ELR (cell line): ENCODE data around the gene ADD3.

ENCODE experiments used
- DNase-seq: peaks from one replicate; pipeline ENCODE4 v3.0.0-alpha.2; 2015; ENCODE audit warnings: low read depth

ADD3 gene

GRCh38 chr10:110002801-110003523 lies 4.8 kb upstream of the ADD3 start:
- no peak for DNase-seq

GRCh38 chr10:110003524-110003885 lies 4.3 kb upstream of the ADD3 start:
- DNase-seq = no peak

GRCh38 chr10:110005719-110006118 lies 2.1 kb upstream of the ADD3 start:
- DNase-seq = peak; percentile 55

GRCh38 chr10:110006358-110007160 lies 1.2 kb upstream of the ADD3 start:
- peak; percentile 79 for DNase-seq

GRCh38 chr10:110007161-110007700 lies 553 bp upstream of the ADD3 start:
- peak; percentile 59 for DNase-seq

- DNase-seq = peak; percentile 52
Observed at GRCh38 chr10:110008518-110009339, 945 bp downstream of the ADD3 start.

GRCh38 chr10:110009736-110010475 lies 2.1 kb downstream of the ADD3 start:
- no peak for DNase-seq

- peak; percentile 24 for DNase-seq
Observed at GRCh38 chr10:110010486-110011378, 2.9 kb downstream of the ADD3 start.

GRCh38 chr10:110011681-110012080 lies 3.9 kb downstream of the ADD3 start:
- no peak for DNase-seq

GRCh38 chr10:110013630-110014293 lies 6.0 kb downstream of the ADD3 start:
- no peak for DNase-seq

- DNase-seq = peak; percentile 20
Observed at GRCh38 chr10:110016039-110016438, 8.3 kb downstream of the ADD3 start.

- no peak for DNase-seq
Observed at GRCh38 chr10:110017052-110017451, 9.3 kb downstream of the ADD3 start.

- no peak for DNase-seq
Observed at GRCh38 chr10:110017907-110018306, 10.1 kb downstream of the ADD3 start.

GRCh38 chr10:110020265-110020664 lies 12.5 kb downstream of the ADD3 start:
- DNase-seq = no peak

GRCh38 chr10:110022716-110023504 lies 15.1 kb downstream of the ADD3 start:
- no peak for DNase-seq

GRCh38 chr10:110023785-110024465 lies 16.1 kb downstream of the ADD3 start:
- DNase-seq = no peak

GRCh38 chr10:110029450-110029849 lies 21.7 kb downstream of the ADD3 start:
- no peak for DNase-seq
